Measurements from ENCODE around the gene EME1.

Gene EME1

DNA sequence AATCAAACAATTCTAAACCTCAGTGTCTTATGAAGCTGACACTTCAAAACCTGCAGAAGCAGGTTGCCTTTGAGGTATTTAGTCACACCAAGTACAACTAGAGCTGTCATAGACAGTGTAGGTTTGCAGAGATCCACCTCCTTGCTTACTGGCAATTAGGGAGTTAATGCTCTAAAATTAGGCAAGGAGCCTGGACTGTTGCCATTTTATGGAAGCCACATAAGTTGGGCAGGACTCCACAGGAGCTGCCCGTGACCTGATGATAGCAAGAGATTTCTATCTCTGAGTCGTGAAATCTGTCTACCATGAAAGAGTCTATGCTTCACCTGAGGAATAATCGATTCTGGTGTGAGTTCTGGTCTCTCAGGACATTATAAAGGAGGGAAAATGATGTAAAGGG lies 8.9 kb downstream of the EME1 start:
- H3K27me3 ChIP-seq (ENCODE audit: control insufficient read depth, low read length), result no peaks in the 10 kb centered on the region
- no peaks in the 10 kb centered on the region for H3K4me1 ChIP-seq (ENCODE audit: control insufficient read depth, low read length)
- H3K9me3 ChIP-seq (ENCODE audit: control insufficient read depth, insufficient read depth, low read length), result no peaks in the 10 kb centered on the region
- TF ChIP-seq, protein P1, sequence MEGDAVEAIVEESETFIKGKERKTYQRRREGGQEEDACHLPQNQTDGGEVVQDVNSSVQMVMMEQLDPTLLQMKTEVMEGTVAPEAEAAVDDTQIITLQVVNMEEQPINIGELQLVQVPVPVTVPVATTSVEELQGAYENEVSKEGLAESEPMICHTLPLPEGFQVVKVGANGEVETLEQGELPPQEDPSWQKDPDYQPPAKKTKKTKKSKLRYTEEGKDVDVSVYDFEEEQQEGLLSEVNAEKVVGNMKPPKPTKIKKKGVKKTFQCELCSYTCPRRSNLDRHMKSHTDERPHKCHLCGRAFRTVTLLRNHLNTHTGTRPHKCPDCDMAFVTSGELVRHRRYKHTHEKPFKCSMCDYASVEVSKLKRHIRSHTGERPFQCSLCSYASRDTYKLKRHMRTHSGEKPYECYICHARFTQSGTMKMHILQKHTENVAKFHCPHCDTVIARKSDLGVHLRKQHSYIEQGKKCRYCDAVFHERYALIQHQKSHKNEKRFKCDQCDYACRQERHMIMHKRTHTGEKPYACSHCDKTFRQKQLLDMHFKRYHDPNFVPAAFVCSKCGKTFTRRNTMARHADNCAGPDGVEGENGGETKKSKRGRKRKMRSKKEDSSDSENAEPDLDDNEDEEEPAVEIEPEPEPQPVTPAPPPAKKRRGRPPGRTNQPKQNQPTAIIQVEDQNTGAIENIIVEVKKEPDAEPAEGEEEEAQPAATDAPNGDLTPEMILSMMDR (IDR thresholded peaks at IDR 0.05; ENCODE audit: low read depth, low read length, poor library complexity, severe bottlenecking), result no peak
- no peak for TF ChIP-seq EZH2phosphoT487 (IDR thresholded peaks at IDR 0.05; ENCODE audit: borderline replicate concordance, low read length)
- no peak overlapping the region for H3K27ac ChIP-seq (ENCODE audit: low read depth, low read length)
- no peak overlapping the region for H3K4me3 ChIP-seq (ENCODE audit: low read length)
- H3K4me2 ChIP-seq (ENCODE audit: low read length), result no peak overlapping the region
- no peaks in the 10 kb centered on the region for H4K20me1 ChIP-seq (ENCODE audit: control insufficient read depth, insufficient read depth, low read depth, low read length)
- peaks cover 92% of the 10 kb centered on the region for H3K36me3 ChIP-seq (ENCODE audit: control insufficient read depth, low read length)
- H3K79me2 ChIP-seq (ENCODE audit: control insufficient read depth, low read length), result no peaks in the 10 kb centered on the region
- no peaks in the 10 kb centered on the region for H3F3A ChIP-seq (ENCODE audit: control insufficient read depth, insufficient read depth)
- no peaks in the 10 kb centered on the region for H3K9me2 ChIP-seq (replicated peaks; ENCODE audit: control insufficient read depth, low read length)

DNA sequence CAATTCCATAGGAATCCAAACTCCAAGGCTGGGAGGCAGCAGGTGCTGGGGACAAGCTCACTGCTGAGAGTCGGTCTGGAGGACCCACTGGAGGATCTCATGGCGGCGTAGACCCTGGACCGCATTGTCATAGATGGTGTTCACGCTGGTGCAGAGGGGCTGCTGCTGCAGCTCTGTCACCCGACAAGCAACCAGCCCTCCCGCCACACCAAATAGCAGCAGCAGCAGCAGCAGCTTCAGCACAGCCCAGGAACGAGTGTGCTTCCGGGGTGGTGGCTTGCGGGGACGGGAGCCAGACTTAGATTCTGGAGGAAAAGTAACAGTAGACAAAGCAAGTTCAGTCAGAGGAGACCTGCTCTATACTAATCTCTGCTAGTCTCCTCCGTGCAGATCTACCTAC lies 9.9 kb downstream of the EME1 start:
- Histone ChIP-seq H4K20me1 (ENCODE audit: control insufficient read depth, insufficient read depth, low read depth, low read length) (no peaks in the 10 kb centered on the region), H3K79me2 (ENCODE audit: control insufficient read depth, low read length) (no peaks in the 10 kb centered on the region), H3F3A (ENCODE audit: control insufficient read depth, insufficient read depth) (no peaks in the 10 kb centered on the region)

DNA sequence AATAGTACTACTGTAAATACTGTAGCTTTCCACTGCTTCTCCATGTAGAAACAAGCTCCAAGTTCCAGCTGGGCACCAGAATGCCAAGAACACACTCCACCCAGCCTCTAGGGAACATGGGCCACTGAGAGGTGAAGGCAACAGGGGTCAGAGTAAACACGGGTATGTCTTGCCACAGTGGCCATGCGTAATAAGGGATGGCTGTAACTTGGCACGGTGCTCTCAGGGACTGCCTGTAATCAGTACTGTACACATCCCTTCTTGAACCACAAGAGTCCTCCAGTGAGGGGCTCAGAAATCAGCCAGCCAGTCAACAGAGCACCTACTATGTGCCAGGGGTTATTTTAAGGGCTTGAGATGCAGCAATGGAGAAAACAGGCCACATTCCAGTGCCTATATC lies 13.5 kb downstream of the EME1 start:
- Histone ChIP-seq H4K20me1 (ENCODE audit: control insufficient read depth, insufficient read depth, low read depth, low read length) (no peaks in the 10 kb centered on the region), H3K4me3 (ENCODE audit: low read length) (no peak overlapping the region), H3K27ac (ENCODE audit: low read depth, low read length) (no peak overlapping the region), H3K9me2 (replicated peaks; ENCODE audit: control insufficient read depth, low read length) (no peaks in the 10 kb centered on the region), H3K9me3 (ENCODE audit: control insufficient read depth, insufficient read depth, low read length) (no peaks in the 10 kb centered on the region), H3K4me2 (ENCODE audit: low read length) (no peak overlapping the region), H3K27me3 (ENCODE audit: control insufficient read depth, low read length) (no peaks in the 10 kb centered on the region), H3K36me3 (ENCODE audit: control insufficient read depth, low read length) (peaks cover 98% of the 10 kb centered on the region), H3K4me1 (ENCODE audit: control insufficient read depth, low read length) (0 out of 2 replicates have a peak, but pooled peaks cover 3% of the 10 kb centered on the region), H3K79me2 (ENCODE audit: control insufficient read depth, low read length) (peaks cover 9% of the 10 kb centered on the region), H3F3A (ENCODE audit: control insufficient read depth, insufficient read depth) (no peaks in the 10 kb centered on the region)
- TF ChIP-seq EZH2phosphoT487 (IDR thresholded peaks at IDR 0.05; ENCODE audit: borderline replicate concordance, low read length), result no peak
- TF ChIP-seq, protein P1 (IDR thresholded peaks at IDR 0.05; ENCODE audit: low read depth, low read length, poor library complexity, severe bottlenecking), result no peak

More for the DNA sequence above, 9.9 kb downstream of the EME1 start:
- H3K9me2 ChIP-seq (replicated peaks; ENCODE audit: control insufficient read depth, low read length), result no peaks in the 10 kb centered on the region
- no peak overlapping the region for H3K27ac ChIP-seq (ENCODE audit: low read depth, low read length)
- H3K36me3 ChIP-seq (ENCODE audit: control insufficient read depth, low read length), result peaks cover 97% of the 10 kb centered on the region
- no peak overlapping the region for H3K4me3 ChIP-seq (ENCODE audit: low read length)
- no peaks in the 10 kb centered on the region for H3K4me1 ChIP-seq (ENCODE audit: control insufficient read depth, low read length)
- H3K27me3 ChIP-seq (ENCODE audit: control insufficient read depth, low read length), result no peaks in the 10 kb centered on the region
- no peak for TF ChIP-seq EZH2phosphoT487 (IDR thresholded peaks at IDR 0.05; ENCODE audit: borderline replicate concordance, low read length)
- TF ChIP-seq, protein P1 (IDR thresholded peaks at IDR 0.05; ENCODE audit: low read depth, low read length, poor library complexity, severe bottlenecking), result no peak
- no peaks in the 10 kb centered on the region for H3K9me3 ChIP-seq (ENCODE audit: control insufficient read depth, insufficient read depth, low read length)
- H3K4me2 ChIP-seq (ENCODE audit: low read length), result no peak overlapping the region
